SK-MEL-5 (cell line): Measurements from ENCODE around the gene PPFIA1. TPM values are rescaled to one million over a fixed set of nuclear protein-coding genes. Genes with fewer than 3 reads are reported as not detected.
A peak's percentile ranks its signal among the peaks of the same experiment; 100 is the strongest.

Experiments used
- DNase-seq: peaks from one replicate; pipeline ENCODE4 v3.0.0-alpha.2; 2016; ENCODE audit warnings: low read depth, low spot score
- in situ Hi-C: cut with HindIII; loops from 2 replicates; pipeline ENCODE4 v1.10.0; 2016; ENCODE audit warnings: low sequenced_read_pairs, high pct_unique_total_duplicates, low pct_unique_long_range_greater_than_20kb
- total RNA-seq: library from RNA; depleted of rRNA; stranded (reverse); fragments of >200 nt; shearing (Covaris generic); gene quantifications from 2 replicates; pipeline ENCODE4 v1.2.3, GENCODE V29; 2014

The PPFIA1 gene
- total RNA-seq, 1 experiment from 2014 or later, result 120 TPM

DNA sequence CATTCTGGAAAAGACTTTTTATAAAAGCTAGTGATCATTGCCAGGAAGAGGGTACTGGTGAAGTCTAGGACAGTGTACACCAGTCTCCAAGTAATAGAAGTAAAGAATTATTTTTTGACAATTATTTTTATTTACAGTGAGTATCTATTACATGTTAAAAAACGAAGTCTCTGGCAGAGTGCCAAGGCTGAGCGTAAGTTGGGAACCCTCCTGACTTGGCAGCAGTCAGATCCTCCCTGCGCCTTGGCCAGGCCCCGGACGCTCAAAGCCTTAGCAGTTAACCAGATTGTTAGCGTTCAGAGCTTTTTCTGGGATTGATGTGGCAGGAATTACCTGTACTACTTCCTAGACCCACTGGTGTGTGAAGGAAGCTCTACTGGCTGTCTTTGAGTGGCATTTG, 89.7 kb downstream of the PPFIA1 start:
- DNase-seq, result no peak
- in situ Hi-C loops, result no loop called here

DNA sequence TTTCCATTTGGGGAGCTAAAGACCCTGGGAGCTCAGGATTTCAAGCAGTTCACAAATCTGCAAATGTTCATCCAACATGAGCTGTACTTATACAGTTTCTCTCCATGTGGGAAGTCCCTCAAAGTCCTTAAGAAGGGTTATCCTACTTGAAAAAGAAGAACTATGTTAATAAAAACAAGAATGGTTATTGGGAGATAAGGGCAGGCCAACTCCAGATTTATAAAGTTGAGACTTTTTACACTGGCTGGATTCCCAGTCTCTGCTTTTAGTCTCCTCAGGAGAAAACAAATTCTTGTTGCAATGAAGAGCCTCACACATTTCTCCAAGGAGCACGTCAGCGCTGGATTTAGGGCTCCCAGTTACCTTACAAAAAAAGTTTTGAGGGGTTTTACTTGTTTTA, 93.7 kb downstream of the PPFIA1 start:
- in situ Hi-C loops, result no loop called here
- DNase-seq, result no peak

DNA sequence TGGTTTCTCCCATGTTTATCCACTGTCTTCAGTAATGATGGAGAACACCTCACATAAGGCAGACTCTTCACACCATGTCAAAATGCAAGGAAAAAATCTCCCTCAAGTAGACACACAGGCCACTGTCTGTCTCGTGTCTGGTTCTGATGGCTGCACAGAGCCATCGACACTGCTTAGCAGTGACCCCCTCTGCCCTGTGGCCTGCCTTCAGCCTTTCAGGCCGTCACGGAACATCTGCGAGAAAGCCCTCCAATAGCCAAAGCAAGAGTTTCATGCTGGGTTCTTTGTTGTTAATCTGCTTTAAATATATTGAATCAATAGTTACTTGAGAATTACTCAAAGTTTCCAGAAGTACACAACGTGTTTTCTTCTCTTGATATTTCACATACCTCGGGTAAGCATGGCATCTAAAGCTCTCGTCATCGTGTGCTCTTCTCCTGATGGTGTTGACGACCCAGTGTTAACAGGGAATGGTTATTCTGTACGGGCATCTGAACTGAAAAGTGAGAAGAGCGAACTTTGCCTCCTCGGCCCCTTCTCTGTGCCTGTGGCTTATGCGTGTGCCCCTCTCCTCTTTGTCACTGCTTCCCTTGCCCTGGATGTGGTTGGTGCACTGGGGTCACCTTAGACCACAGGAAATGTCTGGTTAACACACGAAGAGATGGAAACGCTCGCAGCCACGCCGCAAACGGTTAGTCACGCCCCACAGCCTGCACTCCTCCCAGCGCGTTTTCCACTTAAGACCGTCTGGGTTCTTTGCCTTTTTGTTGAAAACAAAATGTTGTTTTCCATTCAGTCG, 94.5 kb downstream of the PPFIA1 start:
- no peak for DNase-seq
- in situ Hi-C loops, result no loop called here

DNA sequence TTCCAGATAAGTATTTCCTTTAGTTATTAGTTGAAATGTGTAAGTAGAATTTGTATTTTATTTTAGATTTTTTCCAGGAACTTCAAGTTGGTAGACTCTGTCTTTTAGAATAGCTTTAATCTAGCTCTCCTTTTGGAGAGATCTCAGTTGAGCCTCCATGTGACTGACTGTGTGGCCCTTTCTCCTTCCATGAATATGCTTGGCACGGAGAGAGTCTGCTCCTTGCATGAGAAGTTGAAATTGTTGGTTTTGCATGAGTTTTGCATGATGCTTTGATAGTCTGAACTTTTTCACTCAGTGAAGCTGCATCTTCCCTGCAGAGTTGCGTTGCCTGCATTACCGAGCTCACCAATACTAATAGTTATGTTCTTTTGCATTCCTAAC, 95.0 kb downstream of the PPFIA1 start:
- DNase-seq, result no peak
- in situ Hi-C loops, result no loop called here

DNA sequence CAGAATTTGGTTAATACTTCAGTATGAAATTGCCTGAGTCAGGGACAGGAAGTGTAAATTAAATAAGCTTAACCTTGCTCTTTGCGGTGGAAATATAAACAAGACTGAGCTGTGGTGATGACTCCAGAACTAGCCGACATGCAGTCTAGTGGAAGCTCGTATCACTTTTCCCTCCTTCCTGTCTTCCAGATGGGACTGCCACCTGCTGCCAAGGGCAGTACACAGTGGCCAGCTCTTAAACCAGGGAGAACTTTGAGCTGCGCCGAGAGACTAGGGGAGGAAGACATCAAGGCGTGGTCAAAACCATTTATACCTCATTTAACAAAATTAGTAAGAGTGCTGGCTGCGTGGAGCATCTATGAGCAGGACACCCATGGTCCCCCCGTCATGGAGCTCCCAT, 96.6 kb downstream of the PPFIA1 start:
- in situ Hi-C loops, result no loop called here
- DNase-seq, result no peak

DNA sequence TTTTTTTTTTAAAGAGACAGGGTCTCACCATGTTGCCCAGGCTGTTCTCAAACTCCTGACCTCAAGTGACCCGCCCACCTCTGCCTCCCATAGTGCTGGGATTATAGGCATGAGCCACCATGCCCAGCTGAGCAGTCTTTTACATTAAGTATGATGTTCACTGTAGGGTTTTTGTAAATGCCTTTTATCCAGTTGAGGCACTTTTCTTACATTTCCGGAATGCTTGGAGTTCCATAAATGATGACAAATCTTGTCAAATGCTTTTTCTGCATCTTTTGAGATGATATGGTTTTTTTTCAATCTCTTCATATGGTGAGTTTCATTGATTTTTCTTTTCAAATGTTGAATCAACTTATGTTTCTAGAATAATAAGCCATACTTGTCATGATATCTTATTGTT, 98.5 kb downstream of the PPFIA1 start:
- in situ Hi-C loops, result no loop called here
- no peak for DNase-seq

DNA sequence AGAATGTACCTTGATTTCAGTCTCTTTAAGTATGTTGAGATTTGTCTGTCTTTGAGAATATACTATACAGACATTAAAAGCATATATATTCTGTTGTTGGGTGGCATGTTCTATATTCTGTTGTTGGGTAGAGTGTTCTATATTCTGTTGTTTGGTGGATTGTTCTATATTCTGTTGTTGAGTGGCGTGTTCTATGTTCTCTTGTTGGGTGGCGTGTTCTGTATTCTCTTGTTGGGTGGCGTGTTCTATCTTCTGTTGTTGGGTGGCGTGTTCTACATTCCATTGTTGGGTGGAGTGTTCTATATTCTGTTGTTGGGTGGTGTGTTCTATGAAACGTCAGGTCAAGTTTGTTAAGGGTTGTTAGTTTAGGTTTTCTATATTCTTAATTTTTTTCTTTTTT, 100.8 kb downstream of the PPFIA1 start:
- in situ Hi-C loops, result no loop called here
- DNase-seq, result no peak

DNA sequence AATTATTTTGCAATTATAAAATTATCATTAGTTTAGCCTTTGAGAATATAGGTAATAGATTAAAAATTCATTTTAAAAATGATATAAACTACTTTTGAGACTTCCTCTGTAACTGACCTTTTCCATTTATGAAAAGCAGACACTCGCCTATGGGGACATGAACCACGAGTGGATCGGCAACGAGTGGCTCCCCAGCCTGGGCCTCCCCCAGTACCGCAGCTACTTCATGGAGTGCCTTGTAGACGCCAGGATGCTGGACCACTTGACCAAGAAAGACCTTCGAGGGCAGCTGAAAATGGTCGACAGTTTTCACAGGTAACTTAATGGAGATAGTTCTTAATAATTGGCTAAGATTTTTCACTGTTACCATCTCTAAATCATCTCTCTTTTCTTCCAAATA, 101.6 kb downstream of the PPFIA1 start:
- no peak for DNase-seq
- in situ Hi-C loops, result no loop called here

DNA sequence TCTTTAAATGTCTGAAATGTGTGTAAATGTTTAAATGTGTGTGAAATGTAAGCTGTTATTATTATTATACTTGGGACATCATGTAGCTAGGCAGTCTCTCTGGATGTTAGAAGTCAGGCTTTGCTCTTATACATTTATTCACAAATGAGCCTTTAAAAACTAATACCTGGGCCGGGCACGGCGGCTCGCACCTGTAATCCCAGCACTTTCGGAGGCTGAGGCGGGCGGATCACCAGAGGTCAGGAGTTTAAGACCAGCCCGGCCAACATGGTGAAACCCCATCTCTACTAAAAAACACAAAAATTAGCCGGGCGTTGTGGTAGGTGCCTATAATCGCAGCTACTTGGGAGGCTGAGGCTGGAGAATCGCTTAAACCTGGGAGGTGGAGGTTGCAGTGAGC, 106.1 kb downstream of the PPFIA1 start:
- in situ Hi-C loops, result no loop called here

DNA sequence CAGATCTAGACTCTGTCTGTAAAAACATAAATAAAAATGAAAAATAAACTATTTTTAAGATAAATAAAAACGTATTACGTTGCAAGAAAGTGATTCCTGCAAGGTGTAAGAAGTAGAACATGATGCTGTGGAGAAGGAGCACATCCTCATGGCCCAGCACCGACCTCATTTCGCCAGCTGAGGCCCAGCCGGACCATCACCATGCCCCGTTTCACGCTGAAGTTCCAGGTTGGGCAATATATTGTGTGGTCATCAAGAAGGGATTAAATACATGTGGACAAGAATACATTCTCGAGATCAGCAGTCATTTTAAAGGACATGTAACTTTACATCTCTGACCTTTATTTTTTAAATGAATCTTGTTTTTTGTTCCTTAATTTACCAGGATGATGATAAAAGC, 107.2 kb downstream of the PPFIA1 start:
- no peak for DNase-seq
- in situ Hi-C loops, result no loop called here

More for the DNA sequence above, 106.1 kb downstream of the PPFIA1 start:
- DNase-seq, result no peak

DNA sequence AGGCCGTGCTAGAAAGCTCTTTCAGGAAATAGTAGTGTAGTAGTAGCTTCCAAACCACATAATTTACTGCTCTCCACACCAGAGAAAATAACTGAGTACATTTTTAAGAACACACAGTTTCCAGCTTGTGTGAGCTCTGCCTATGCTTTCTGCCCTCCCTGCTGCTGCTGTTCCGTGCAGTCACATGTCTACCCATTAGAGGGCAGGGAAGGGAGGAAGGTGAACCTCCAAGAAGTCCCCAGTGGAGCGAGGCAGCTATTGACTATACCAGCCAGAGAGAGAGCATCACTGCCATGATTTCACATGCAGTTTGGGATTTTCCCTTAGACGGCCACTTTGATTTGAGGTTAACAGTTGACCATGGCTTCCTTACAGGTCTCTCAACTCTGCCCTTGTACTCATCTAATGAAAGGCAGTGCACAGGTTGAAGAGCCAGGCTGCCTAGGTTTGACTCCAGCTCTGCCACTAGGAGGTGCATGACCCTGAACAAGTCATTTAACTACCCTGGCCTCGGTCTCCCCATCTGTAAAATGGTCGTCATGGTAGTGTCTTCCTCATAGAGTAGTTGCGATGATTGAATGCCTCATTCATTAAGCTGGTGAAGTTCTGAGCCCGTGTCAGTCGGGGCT, 108.1 kb downstream of the PPFIA1 start:
- in situ Hi-C loops, result no loop called here
- peak; percentile 58 for DNase-seq

DNA sequence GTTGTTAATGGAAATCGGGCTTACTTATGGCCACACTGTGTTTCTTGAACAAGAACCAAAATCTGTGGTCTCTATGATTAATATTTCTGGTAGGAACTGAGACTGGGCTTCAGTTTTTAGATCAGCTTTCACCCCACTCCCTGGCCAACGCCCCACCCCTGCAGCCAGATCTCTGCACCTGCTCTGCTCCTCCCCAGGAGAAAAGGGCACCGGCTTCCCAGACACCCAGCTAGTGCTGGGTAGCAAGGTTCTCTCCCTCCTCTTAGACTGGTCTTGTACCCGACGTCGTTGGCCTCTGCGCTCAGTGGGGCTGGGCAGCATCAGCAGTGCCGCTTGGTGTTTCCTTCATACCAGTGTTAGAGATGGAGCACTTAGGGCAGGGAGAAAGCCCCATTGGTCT, 110.9 kb downstream of the PPFIA1 start:
- DNase-seq, result no peak
- in situ Hi-C loops, result no loop called here

DNA sequence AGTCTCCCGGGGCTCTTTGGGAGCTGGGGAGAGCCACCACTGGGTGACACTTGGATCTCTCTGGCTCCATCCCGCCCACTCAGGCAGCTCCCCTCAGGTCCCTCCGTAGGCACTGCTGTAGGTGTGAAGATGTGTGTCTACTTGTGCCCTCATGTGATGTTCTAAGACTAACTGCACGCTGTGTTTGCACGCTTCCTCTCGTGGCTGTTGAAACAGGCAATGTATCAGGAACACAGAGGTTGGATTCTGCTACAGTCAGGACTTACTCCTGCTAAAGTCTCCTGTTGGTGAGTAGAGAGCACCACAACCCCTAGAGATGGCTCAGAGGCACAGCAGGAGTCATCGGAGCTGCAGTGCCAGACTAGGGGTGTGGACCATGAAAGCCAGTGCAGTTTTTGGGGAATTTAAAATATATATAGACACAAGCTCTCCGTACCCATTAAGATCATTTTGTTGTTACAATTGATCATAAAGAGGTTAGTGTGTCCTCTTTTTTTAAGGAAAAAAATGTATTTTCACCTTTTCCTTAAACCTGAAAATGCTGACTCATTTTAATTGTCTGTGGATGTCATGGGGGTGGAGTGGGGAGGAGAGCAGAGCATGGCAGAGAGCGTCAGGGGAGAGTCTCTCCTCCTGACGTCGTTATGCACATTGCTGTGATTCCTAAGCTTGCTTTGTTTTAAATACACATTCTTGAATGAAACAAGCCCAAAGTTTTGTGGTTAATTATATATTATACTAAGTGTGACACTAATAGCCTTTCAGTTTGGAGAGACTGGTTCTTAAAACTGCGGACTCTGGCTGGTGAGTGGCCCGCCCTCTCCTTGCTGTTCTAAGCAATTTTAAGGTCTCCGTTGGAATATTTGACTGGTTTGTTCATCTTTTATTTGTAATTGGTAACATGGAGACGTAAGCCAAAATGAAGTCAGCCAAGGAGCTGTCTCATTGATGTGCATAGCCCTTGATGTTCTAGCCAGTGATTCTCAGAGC, 111.7 kb downstream of the PPFIA1 start:
- in situ Hi-C loops, result no loop called here
- DNase-seq, result peak; percentile 48

DNA sequence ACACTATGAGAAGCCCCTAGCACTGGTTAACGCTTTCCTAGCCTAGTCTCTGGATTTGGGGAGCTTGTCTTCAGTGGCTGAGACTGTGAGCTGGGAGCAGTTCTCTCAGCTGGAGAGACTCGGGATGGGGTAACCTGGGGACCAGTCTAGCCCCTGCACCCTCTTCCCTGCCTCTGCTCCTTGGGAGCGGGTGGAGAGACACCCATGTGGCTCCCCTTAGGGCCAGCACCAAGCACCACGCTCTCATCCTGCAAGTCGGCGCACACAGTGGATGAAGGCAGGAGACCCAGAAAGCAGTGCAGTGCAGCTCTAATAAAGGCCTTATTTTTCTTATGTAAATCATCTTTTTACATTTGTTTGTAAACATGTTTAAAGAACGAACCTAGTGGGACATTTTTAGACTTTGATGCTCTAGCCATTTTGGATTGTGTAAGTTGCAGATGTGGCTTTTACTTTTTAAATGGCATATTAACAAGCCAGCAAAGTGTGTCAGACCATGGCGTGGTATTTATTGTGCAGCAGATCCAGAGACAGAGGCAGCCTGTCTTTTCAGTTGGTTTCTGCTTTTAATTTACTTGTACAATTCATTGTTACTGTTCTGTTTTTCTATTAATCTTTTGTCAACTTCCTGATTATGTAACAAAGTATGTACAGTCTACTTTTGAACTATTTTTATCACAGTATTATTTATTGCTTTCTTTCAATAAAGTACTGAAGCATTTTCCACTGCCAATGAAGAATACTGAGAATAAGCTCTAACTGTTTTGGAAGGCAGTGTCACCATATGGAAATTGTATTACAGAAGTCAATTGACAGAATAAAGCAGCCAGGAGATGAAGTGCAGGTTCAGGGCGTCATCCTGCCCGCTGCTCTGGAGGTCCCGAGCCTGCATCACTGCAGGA, 113.4 kb downstream of the PPFIA1 start:
- in situ Hi-C loops, result no loop called here
- DNase-seq, result no peak

DNA sequence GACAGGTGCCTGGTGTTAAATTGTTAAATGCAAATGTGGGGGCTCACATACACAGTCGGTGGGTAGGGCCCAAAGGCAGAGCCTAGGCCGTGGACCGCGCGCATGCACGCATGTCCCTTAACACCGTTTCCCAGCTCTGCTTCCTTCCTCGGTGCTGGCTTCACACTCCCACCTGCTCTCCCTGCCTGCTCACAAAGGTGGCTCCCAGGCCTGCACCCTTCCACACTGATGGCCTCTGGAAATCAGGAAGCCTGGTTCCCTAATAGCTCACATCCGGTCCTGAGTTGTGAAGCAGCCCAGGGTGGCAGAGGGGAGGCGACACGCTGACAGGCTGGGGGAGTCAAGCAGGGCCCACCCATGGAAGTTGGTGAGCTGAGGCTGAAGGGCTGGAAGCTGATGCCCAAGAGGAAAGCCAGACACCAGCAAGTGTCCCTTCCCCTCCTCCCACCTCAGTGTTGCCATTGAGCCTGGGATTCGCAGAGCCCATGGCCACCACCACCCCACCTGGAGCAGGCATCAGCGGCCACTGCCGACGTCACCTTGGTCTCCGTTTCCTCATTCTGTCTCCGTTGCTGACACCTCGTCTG, 114.2 kb downstream of the PPFIA1 start:
- in situ Hi-C loops, result no loop called here
- no peak for DNase-seq

DNA sequence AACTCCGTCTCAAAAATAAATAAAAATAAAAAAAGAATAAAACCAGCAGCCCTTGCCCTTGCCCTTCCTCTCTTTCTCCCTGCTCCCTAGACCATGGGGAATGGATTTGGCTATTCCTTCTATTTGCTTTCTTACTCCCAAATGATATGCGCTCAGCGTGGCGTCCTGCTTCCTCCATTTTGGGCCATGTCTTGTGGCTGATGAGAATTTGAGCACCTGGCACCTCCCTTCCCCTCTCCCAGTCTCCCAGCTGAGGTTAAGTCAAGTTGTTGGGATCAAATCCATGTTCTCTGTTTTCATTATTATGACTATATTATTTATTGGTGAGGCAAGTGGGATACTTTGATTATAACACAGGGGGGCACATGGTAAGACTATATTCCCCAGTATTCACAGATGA, 117.1 kb downstream of the PPFIA1 start:
- in situ Hi-C loops, result no loop called here
- no peak for DNase-seq

DNA sequence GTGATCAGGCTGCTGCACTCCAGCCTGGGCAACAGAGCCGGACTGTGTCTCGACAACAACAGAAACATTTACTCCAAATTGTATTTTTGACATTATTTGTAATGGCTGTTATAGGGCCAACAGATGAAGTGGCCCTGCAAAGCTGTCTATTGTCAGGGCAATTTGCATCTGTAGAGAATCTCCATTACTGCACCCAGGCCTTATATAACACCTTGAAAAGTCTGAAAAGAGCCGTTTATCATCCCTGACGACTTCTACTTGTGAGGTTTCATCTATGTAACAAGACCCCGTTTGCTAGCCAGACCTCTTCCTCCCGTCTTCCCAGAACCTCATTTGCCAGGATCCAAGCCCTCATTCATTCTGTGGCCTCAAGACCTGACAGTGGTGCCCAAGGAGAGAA, 118.7 kb downstream of the PPFIA1 start:
- in situ Hi-C loops, result no loop called here
- DNase-seq, result no peak
